Stimulated activated CD8-positive, alpha-beta memory T cell treated with anti-CD3 and anti-CD28 coated beads, Interleukin-4, amount 100 ng/mL, for 4 hours (primary cell): ENCODE measurements around the gene TMEM267.
"Not testable (repeated sequence)": the region's sequence is repeated elsewhere in the genome, so short reads cannot be mapped to it uniquely, and the experiment has no call there.

Source experiments
- DNase-seq, 2 donors: peaks; one replicate each; pipeline ENCODE4 v3.0.0-alpha.2; 2020; ENCODE audit warnings: low read depth in 2 of 2, low spot score in 1 of 2

TMEM267 gene, protein sequence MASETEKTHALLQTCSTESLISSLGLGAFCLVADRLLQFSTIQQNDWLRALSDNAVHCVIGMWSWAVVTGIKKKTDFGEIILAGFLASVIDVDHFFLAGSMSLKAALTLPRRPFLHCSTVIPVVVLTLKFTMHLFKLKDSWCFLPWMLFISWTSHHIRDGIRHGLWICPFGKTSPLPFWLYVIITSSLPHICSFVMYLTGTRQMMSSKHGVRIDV

DNA sequence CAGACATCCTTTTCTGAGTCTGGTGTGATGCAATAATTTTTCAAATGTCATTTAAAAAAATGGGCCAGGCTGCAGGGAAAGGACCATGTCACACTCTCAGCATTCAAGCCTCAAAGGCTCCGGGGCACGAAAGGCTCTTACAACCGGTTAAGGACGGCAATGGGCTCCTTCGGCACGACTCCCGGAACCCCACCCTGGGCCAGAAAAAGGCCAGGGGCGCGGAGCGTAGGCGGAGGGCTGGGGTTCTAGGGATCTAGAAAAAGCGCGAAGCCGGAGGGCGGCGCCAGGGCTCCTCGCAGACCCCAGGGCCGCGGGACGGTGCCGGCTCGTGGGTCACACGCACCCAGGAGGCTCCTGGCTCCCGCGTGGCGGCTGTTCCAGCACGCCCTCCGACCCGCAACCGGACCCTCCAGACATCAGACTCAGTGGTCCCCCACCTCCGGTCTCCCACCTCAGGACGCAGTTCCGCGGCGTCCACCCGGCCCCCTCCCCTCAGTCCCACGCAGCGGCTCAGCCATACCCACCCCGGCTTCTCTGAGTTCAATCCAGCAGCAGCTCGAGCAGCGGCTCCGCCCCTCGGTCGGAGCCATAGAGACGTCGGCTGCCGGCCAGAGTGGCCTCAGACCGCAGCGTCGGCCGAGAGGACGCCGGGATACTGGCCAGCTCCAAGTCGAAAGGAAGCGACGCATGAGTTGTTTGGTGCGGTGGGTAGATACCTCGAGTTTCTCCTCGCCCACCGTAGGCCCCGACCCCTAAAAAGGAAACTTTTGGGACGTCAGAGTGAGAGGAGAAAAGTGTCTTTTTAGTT lies at the start of gene TMEM267:
Gene TMEM267 (minus strand): TSS at position 568 of the 808 bp plus-strand sequence. CDS start 29,896 bp downstream, outside the sequence.
- DNase-seq: peak; percentile 60 to 74

DNA sequence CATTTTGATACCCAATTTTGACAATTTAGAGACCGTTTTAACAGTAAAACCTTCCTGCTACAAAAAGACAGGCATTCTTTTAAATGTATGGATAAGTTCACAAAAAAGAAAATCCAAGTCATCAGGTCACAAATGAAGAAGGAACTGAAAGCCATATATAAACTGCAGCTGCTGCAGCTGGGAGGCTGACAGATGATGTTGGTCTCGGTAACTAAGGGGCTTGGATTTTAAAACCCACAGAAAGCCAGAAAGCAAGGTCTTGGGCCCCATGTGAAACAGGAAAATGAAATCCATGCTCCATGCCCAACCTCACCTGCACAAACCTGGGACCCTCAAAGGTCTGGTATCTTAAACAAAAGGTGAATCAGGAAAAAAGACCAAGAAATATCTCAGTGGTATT lies 47.0 kb upstream of the TMEM267 start:
- DNase-seq: no peak

DNA sequence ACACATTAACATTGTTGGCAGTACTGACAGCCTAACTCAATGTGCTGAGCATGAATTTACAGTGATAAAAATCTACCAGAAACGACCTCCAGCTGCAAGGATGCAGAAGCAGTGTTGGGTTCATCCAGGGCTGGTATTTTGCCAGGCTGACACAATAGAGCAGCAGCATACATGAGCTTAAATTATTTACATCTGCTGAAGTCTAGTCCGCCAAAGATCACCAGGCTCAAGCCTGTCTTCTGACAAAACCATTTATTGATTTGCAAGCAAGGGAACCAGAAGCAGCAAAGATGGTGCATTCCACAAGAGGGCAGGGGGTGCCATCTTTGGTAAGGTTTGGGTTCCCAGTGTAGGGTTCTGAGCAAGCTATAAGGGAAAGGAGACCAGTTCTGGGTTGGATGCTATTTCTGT lies 40.0 kb upstream of the TMEM267 start:
- no peak for DNase-seq

DNA sequence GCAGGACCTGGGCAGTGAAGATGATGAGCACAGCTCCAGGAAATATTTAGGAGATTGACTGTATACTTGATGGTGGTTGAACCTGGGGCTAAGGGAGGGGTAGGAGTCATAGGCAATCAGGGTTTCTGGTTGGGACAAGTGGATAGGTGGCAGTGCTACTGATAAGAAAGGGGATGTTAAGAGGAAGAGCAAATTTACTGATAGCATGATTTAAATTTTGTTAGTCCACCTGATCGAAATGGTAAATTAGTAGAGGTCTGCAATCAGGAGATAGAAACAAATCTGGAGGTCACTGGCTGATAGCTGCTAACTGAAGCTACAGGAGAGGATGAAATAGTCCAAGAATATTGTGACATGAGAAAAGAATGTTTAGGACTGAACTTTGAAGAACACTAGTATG lies 37.0 kb upstream of the TMEM267 start:
- DNase-seq: no peak

DNA sequence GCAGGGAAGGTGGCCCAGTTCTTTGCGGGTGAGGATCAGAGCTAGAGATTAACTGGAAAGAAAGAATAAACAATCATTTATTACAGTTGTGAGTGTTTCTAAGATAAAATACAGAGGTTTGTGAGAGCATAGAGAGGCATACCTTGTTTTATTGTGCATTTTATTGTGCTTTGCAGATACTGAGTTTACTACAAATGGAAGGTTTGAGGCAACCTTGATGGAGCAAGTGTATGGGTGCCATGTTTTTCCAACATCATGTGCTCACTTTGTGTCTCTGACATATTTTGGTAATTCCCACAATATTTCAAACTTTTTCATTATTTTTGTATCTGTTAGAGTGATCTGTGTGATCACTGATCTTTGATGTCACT lies 32.0 kb upstream of the TMEM267 start:
- DNase-seq: no peak

DNA sequence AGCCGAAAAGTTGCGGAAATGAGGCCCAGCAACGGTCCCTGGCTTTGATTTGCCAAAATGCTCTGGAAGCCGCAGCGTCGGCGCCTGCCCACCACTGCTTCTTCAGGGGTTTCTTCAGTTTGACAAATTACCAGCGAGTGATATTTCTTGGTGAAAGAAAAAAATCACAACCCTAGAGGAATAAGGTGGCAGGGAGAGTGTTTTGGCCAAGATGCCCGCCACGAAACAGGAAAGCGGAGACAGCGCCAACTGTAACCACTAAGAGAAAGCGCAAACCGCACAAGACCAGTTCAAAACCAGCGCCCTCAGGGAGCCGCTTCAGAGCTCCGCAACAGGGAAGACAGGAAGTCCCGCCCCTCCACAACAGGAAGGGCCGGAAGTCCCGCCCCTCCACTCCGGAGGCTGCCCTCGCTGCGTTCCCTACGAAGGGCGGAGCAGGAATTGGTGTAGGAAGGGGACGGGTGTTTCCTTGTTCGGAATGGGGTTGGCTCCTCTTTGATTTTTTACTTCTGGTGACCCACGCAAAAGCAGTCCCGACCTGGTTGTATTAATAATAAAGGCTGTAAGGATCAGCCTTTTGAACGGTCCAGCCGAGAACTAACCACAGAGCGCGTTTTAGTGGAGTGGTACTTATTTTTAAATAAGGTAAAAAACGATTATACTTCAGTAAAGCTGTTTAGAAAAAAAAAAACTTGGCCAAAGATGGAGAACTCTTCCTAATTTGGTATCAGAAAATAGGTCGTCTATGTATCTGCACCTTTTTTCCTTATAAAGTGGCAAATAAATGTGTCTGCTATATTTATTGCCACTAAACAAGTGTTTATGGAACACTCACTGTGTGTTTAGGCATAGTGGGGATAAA lies 31.4 kb upstream of the TMEM267 start, which contains the start of gene C5orf34:
Gene C5orf34 (minus strand): TSS at position 333 of the 862 bp plus-strand sequence. CDS start 5,809 bp downstream, outside the sequence.
- peak; percentile 87 to 91 for DNase-seq

DNA sequence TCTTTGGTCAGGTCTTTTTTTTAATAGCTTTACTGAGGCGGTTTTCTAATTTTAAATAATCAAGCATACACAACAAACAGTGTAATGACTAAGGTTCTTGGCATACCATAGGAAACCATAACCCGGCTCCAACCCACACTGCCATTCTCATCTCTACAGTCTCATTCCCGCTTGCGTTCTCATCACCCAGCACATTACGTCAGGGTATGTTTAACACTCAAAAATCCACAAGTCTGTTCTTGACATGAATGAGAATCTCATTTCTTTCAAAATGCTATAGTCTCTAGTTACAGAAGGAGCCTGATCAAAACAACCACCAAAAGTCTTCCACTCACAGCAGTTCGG lies 30.8 kb upstream of the TMEM267 start:
- DNase-seq: peak in 1 of 2 donors; percentile 1

DNA sequence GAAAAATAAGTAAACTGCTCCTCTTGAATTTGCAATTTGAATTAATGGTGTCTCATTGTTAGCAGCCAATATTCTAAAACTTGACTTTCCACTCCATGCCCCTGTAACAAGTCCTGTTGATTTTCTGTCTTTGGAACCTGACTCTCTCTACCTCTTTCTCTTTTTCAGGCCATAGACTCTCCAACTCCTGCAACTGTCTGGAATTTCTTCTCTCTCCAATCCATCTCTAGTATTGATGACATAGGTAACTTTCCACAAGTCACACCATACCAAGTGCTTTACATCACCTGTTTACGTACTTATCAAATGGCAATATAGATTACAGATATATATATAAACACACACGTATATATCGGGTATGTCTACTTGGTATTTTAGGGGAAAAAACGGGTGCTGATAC lies 30.4 kb upstream of the TMEM267 start:
- no peak for DNase-seq

DNA sequence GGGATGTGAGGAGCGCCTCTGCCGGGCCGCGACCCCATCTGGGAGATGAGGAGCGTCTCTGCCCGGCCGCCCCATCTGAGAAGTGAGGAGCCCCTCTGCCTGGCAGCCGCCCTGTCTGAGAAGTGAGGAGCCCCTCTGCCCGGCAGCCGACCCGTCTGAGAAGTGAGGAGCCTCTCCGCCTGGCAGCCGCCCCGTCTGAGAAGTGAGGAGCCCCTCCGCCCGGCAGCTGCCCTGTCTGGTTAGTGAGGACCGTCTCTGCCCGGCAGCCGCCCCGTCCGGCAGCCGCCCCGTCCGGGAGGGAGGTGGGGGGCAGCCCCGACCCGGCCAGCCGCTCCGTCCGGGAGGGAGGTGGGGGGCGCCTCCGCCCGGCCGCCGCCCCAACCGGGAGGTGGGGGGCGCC lies 27.4 kb upstream of the TMEM267 start:
- not testable (repeated sequence) for DNase-seq

DNA sequence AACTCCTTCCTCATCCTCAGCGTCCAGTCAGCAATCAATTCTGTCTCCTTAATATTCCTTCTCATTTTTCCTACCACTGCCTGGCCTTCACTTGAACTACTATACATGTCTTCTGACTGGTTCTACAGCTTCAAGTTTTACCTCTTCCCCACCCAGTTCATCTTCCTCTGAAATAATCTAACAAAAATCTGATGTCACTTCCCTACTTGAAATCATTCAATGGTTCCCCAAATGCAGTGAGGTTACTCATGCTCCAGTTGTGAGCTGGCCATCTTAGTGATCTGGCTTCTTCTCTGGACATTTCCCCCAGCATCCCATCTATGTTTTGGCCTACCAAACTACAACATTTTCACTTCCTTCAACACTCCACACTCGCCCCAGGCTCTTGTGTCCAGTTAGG lies 14.9 kb upstream of the TMEM267 start:
- DNase-seq: no peak

DNA sequence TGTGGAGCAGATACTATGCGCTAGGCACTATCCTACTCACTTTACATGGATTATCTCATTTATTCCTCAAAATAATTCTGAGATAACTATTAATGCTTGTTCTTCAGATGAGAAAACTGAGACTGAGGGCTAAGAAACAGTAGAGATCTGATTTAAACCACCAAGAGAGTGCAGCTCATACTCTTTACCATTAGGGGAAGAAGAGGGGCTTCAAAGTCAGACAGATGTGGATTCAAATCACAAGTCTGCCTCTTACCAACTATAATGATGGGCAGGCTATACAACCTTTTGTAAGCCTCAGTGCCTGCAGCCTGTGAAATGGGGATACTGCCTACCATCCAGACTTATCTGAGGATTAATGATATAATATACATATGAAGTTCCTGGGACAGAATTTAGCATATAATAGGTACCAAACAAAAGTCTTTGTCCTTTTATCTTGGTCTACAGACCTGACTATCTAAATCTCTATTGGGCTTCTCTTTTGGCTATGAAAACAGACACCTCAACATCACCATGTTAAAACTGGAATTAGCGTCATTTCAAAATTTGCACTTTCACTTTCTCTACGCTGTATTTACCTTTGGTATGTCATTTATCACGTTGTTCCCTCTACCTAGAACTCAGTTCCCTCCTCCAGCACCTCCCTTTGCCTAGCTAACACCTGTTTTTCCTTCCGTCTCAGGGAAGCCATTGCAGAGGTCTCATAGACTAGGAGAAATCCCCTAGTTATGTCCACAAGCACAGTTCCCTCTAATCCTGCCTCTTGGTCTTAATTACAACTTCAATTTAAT lies 13.8 kb upstream of the TMEM267 start:
- DNase-seq: no peak

DNA sequence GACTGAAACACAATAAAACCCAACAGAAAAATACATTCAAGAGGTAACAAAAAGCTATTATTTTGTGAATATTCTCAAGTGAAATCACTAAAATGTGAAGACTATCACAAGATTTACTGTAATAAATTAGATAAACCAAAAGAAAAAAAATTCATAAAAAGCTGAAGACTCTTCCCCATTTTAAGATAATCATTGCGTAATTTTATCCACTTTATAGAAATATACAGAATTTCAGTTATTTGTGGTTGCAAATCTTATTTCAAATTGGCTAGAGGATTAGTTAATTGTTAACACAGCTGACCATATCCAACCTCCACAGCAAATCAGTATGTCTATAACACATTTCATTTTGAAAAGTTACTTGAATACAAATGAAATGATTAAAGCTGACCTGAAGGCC lies 7.7 kb upstream of the TMEM267 start:
- no peak for DNase-seq

DNA sequence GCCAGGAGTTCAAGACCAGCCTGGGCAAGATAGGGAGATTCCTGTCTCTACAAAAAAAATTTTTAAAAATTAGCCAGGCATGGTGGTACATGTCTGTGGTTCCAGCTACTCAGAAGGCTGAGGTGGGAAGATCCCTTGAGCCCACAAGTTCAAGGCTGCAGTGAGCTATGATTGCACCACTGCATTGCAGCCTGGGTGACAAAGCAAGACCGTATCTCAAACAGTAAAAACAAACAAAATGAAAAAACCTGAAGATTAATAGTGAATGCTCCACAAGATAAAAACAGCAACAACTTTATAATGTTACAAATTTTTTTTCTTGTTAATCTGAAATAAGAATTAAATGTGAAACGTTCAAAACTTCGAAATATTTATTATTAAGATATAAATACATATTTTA lies 2.7 kb upstream of the TMEM267 start:
- DNase-seq: no peak

DNA sequence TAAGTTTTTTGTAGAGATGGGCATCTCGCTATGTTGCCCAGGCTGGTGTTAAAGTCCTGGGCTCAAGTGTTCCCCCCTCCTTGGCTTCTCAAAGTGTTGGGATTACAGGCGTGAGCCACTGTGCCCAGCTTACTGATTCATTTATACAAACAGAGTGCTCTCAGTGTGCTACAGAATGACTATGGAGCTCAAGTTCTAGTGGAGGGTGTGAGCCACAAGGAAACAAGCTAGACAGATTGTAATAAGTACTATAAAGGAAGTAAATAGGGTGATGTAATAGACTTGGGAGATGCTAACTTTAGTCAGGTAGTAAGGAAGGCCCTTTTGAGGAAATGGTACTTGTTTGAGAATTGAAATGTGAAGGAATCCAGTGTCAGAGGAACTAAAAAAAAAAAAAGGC lies 1.7 kb upstream of the TMEM267 start:
- no peak for DNase-seq

DNA sequence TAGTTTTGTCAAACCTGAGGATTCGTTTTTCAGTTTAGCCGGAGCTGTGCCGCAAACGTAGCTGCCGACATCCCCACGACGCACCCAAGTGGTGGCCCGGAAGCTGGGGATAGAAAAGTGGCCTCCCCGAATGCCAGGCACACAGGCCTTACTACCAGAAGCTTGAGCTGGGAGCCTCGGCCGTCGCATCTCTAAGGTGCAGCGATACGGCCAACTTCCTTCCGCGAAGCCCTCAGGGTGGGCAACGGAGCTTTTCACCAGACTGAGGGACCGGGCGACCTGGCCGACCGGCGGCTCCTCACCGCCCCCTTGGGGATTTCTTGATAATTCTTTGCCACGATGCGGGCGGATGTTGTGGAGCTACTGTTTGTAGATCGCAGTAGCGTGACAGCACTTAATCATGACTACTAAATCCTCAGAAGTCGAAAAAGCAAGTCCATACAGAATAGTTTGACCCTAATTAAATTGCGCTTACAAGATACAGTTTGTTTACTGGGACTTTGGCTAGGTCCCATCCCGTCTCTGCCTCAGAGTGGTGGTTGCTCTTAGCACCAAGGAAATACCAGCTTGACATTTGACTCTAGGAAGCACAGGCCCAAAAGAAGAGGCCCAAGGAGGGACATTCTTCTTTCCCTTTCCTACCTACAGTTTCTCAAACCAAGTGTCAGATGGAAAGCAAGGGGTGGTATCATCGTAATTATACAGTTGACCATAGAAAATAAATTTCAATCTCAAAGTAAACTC lies 613 bp upstream of the TMEM267 start:
- DNase-seq: peak; percentile 69 to 75

DNA sequence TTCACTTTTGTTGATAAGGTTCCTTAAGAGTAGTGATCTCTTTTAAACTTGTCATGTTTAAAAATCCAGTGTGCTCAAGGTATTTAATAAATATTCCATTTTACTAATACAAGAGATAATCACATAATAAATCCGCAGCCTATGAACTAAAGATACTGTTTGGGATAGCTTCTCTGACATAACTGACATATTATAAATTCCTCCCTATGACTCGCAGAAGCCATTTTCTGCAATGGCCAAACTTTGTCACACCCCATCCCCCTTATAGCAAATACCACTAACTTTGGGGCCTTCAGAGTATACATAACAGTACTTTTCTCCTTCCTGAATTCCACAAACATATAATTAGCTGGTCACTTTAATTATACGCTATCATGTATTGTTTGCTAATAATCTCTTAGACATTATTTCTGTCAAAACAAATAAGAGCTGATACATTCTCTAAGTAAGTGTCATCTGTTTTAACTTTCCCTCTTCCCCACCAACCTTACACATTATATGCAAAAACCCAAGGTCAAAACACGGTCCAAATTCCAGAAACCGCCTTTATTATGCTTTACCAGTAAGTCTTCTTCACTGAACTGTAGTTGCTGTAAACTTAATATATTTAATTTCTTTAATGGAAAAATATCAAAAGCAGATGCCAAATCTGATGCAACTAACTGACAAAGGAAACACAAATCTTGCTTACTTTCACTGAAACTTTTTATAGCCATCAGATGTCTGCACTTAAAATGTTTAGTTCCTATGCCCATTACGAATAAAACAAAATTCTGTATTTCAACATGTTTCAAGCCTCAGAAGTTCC lies 971 bp downstream of the TMEM267 start:
- no peak for DNase-seq

DNA sequence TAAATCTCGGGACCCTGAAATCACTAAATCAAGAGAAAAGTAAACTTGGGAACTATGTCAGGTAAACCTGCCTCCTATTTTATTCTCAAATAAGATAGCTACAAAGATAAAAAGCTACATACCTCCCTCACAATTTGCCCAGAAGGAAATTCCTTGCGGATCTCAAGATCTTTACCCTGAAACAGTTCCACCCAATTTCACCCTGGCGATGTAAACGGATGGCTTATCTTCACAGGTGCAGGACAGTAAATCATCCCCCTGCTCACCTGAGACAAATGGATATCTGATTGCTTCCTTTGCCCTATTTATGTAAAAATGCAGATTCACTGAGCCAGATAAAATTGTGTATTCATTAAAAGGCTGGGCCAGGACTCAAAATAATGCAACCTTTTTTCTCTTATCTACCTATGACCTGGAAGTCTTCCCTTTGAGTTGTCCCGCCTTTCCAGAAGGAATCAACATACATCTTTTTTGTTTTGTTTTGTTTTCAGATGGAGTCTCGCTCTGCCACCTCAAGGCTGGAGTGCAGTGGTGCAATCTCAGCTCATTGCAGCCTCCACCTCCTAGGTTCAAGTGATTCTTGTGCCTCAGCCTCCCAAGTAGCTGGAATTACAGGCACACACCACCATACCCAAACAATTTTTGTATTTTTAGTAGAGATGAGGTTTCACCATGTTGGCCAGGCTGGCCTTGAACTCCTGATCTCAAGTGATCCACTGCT lies 13.8 kb downstream of the TMEM267 start:
- no peak for DNase-seq

DNA sequence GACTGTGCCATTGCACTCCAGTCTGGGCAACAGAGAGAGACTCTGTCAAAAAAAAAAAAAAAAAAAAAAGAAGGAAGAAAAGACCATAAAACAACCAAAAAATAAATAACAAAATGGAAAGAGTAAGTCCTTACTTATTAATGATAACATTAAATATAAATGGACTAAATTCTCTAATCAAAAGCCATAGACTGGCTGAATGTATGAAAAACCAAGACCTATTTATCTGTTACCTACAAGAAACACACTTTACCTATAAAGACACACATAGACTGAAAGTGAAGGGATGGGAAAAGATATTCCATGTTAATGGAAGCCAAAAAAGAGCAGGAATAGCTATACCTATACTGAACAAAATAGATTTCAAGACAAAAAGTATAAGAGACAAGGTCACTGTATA lies 16.6 kb downstream of the TMEM267 start:
- no peak for DNase-seq

DNA sequence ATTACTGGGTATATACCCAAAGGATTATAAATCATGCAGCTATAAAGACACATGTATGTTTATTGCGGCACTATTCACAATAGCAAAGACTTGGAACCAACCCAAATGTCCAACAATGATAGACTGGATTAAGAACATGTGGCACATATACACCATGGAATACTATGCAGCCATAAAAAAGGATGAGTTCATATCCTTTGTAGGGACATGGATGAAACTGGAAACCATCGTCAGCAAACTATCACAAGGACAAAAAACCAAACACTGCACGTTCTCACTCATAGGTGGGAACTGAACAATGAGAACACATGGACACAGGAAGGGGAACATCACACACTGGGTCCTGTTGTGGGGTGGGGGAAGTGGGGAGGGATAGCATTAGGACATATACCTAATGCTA lies 18.2 kb downstream of the TMEM267 start:
- DNase-seq: not testable (repeated sequence)
